DND-41 (cell line): ENCODE data around the gene SORBS1.

Experiments used
- EZH2 ChIP-seq: IDR thresholded peaks from 3 replicates; pipeline ENCODE4 v1.6.1; 2012; ENCODE audit warnings: borderline replicate concordance, low read depth, mild to moderate bottlenecking, moderate library complexity, low read length, inconsistent platforms; ENCODE audit not compliant: severe bottlenecking
- TF ChIP-seq, protein P1 (sequence below): IDR thresholded peaks from 2 replicates; pipeline ENCODE4 v1.5.1; 2012; ENCODE audit warnings: borderline replicate concordance, low read length, moderate library complexity, mild to moderate bottlenecking; ENCODE audit not compliant: poor library complexity, severe bottlenecking; ENCODE audit errors: extremely low read depth

DNA sequence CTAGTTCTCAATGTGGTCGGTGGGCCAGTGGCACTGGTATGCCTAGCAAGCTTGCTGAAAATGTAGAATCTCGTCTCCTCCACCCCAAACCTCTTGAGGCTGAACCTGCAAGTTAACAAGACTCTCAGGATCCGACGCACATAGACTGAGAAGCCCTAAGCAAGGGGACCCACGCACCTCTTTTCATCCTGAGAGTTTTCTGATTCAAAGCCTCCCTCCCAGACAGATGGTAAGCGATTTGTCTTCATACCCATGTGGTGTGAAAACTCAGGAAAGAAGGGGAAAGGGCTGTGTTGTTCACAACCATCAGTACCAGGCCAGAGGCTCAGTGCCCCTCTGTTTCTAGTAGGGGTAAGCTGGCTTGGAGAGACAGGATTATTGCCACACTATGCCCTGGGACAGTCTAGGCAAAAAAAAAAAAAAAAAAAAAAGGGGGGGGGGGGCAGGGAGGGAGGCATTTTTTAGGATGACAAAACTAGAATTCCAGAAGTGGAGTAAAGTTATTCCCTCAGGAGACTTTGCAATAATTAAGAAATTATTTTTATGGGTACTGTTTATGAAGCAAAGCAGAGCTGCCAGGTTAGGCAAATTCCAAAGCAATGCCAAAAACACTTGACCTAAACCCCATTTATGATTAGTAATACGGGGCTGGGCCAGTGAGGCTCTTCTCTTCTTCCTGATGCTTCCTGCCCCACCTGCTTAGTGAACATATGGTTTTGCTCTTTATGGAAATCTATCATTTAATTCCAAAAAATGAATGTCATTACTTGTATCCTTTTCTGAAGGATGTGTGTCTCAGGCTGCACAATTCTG, 152.8 kb downstream of the SORBS1 start:
- TF ChIP-seq, protein P1, sequence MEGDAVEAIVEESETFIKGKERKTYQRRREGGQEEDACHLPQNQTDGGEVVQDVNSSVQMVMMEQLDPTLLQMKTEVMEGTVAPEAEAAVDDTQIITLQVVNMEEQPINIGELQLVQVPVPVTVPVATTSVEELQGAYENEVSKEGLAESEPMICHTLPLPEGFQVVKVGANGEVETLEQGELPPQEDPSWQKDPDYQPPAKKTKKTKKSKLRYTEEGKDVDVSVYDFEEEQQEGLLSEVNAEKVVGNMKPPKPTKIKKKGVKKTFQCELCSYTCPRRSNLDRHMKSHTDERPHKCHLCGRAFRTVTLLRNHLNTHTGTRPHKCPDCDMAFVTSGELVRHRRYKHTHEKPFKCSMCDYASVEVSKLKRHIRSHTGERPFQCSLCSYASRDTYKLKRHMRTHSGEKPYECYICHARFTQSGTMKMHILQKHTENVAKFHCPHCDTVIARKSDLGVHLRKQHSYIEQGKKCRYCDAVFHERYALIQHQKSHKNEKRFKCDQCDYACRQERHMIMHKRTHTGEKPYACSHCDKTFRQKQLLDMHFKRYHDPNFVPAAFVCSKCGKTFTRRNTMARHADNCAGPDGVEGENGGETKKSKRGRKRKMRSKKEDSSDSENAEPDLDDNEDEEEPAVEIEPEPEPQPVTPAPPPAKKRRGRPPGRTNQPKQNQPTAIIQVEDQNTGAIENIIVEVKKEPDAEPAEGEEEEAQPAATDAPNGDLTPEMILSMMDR: no peak
- TF ChIP-seq EZH2: no peak
